Right forelimb (tissue), 1 donor: Measurements from ENCODE around the gene PRR20G.
"Not testable (repeated sequence)": the region's sequence is repeated elsewhere in the genome, so short reads cannot be mapped to it uniquely, and the experiment has no call there.

ENCODE experiments used
- DNase-seq: peaks from one replicate; pipeline ENCODE4 v3.0.0-alpha.2; 2018

The PRR20G gene

GRCh38 chr3:127296959-127297358 lies 9.1 kb upstream of the PRR20G start:
- DNase-seq = no peak

GRCh38 chr3:127296166-127296565 lies 8.3 kb upstream of the PRR20G start:
- DNase-seq = no peak

GRCh38 chr3:127293650-127294049 lies 5.8 kb upstream of the PRR20G start:
- not testable (repeated sequence) for DNase-seq

- no peak for DNase-seq
These were observed 3.8 kb upstream of the PRR20G start for GRCh38 chr3:127291611-127292010.

GRCh38 chr3:127291114-127291513 lies 3.3 kb upstream of the PRR20G start:
- no peak for DNase-seq

GRCh38 chr3:127289706-127290575 lies 2.1 kb upstream of the PRR20G start:
- no peak for DNase-seq

GRCh38 chr3:127288921-127289705 lies 1.3 kb upstream of the PRR20G start:
- no peak for DNase-seq

- no peak for DNase-seq
These were observed 497 bp upstream of the PRR20G start for GRCh38 chr3:127288343-127288742.

GRCh38 chr3:127286571-127287140 lies 1.2 kb downstream of the PRR20G start:
- no peak for DNase-seq

GRCh38 chr3:127284258-127284657 lies 3.6 kb downstream of the PRR20G start:
- DNase-seq = no peak

- no peak for DNase-seq
These were observed 10.3 kb downstream of the PRR20G start for GRCh38 chr3:127277561-127277960.

GRCh38 chr3:127276995-127277394 lies 10.9 kb downstream of the PRR20G start:
- no peak for DNase-seq

GRCh38 chr3:127276396-127276795 lies 11.4 kb downstream of the PRR20G start:
- no peak for DNase-seq

GRCh38 chr3:127275287-127275781 lies 12.5 kb downstream of the PRR20G start:
- DNase-seq = no peak

- DNase-seq = no peak
These were observed 13.6 kb downstream of the PRR20G start for GRCh38 chr3:127274200-127274760.

GRCh38 chr3:127273206-127273605 lies 14.6 kb downstream of the PRR20G start:
- no peak for DNase-seq

- DNase-seq = no peak
These were observed 21.7 kb downstream of the PRR20G start for GRCh38 chr3:127266186-127266585.

- DNase-seq = no peak
These were observed 22.3 kb downstream of the PRR20G start for GRCh38 chr3:127265581-127265981.

GRCh38 chr3:127264794-127265514 lies 22.9 kb downstream of the PRR20G start:
- no peak for DNase-seq

GRCh38 chr3:127264292-127264691 lies 23.6 kb downstream of the PRR20G start:
- no peak for DNase-seq

GRCh38 chr3:127263586-127264231 lies 24.1 kb downstream of the PRR20G start:
- no peak for DNase-seq

GRCh38 chr3:127263037-127263436 lies 24.8 kb downstream of the PRR20G start:
- no peak for DNase-seq
